Measurements from ENCODE around the gene DNMT3B. TPM values are rescaled to one million over a fixed set of nuclear protein-coding genes. Genes with fewer than 3 reads are reported as not detected.

Gene DNMT3B
- polyA plus RNA-seq, 1 donor (not counting 4 experiments of a cell fraction or from before 2014, with no cell fraction given) = 1.1 TPM

DNA sequence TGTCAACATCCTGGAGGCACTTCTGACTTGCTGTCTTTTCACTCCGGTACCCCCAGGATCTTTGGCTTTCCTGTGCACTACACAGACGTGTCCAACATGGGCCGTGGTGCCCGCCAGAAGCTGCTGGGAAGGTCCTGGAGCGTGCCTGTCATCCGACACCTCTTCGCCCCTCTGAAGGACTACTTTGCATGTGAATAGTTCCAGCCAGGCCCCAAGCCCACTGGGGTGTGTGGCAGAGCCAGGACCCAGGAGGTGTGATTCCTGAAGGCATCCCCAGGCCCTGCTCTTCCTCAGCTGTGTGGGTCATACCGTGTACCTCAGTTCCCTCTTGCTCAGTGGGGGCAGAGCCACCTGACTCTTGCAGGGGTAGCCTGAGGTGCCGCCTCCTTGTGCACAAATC lies 45.5 kb downstream of the DNMT3B start:
- Histone ChIP-seq H2AFZ (ENCODE audit: control insufficient read depth, low read length) (no peak overlapping the region), H3K27me3 (ENCODE audit: control insufficient read depth, extremely low read depth, insufficient read depth, low read length) (no peaks in the 10 kb centered on the region), H3K4me1 (ENCODE audit: control insufficient read depth, extremely low read depth, insufficient read depth, low read length) (peaks cover 22% of the 10 kb centered on the region), H3K4me3 (ENCODE audit: control insufficient read depth in 2 of 3, extremely low read depth in 1 of 3, insufficient read depth in 2 of 3, low read depth in 1 of 3, low read length in 3 of 3) (no peak overlapping the region), H3K9ac (ENCODE audit: control insufficient read depth, extremely low read depth, insufficient read depth, low read length) (no peak overlapping the region), H3K27ac (ENCODE audit: control insufficient read depth, insufficient read depth, low read length) (no peak overlapping the region), H3K79me2 (ENCODE audit: control insufficient read depth, insufficient read depth, low read length) (no peaks in the 10 kb centered on the region), H3K4me2 (ENCODE audit: control insufficient read depth, extremely low read depth, insufficient read depth, low read depth, low read length) (no peak overlapping the region), H3K9me3 (ENCODE audit: control insufficient read depth, low read depth, low read length) (no peaks in the 10 kb centered on the region), H3K36me3 (ENCODE audit: control insufficient read depth in 2 of 2, extremely low read depth in 1 of 2, insufficient read depth in 2 of 2, low read length in 2 of 2) (no peaks in the 10 kb centered on the region), H3K9me1 (ENCODE audit: control insufficient read depth, extremely low read depth, insufficient read depth, low read length) (no peaks in the 10 kb centered on the region), H4K20me1 (ENCODE audit: control insufficient read depth, extremely low read depth, insufficient read depth, low read length) (no peaks in the 10 kb centered on the region)
- DNase-seq (ENCODE audit: low read depth, low spot score) (no peak), FAIRE-seq (no peak)
- no peak for TF ChIP-seq EZH2 (IDR thresholded peaks at IDR 0.05; ENCODE audit: low read length)
- TF ChIP-seq, protein P1, sequence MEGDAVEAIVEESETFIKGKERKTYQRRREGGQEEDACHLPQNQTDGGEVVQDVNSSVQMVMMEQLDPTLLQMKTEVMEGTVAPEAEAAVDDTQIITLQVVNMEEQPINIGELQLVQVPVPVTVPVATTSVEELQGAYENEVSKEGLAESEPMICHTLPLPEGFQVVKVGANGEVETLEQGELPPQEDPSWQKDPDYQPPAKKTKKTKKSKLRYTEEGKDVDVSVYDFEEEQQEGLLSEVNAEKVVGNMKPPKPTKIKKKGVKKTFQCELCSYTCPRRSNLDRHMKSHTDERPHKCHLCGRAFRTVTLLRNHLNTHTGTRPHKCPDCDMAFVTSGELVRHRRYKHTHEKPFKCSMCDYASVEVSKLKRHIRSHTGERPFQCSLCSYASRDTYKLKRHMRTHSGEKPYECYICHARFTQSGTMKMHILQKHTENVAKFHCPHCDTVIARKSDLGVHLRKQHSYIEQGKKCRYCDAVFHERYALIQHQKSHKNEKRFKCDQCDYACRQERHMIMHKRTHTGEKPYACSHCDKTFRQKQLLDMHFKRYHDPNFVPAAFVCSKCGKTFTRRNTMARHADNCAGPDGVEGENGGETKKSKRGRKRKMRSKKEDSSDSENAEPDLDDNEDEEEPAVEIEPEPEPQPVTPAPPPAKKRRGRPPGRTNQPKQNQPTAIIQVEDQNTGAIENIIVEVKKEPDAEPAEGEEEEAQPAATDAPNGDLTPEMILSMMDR (optimal IDR thresholded peaks at IDR 0.05 in 1 of 3, IDR thresholded peaks at IDR 0.05 in 1 of 3, conservative IDR thresholded peaks at IDR 0.05 in 1 of 3; ENCODE audit: extremely low read depth in 1 of 3, insufficient read depth in 2 of 3, low read length in 3 of 3) = no peak
- dilution Hi-C loops (cut with MboI; ENCODE audit: extremely low pct_ligation_motif_present, low sequenced_read_pairs) = no loop called here

DNA sequence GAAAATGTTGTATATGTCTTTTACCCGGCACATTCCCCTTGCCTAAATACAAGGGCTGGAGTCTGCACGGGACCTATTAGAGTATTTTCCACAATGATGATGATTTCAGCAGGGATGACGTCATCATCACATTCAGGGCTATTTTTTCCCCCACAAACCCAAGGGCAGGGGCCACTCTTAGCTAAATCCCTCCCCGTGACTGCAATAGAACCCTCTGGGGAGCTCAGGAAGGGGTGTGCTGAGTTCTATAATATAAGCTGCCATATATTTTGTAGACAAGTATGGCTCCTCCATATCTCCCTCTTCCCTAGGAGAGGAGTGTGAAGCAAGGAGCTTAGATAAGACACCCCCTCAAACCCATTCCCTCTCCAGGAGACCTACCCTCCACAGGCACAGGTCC lies 46.3 kb downstream of the DNMT3B start:
- Histone ChIP-seq H2AFZ (ENCODE audit: control insufficient read depth, low read length) (no peak overlapping the region), H3K79me2 (ENCODE audit: control insufficient read depth, insufficient read depth, low read length) (no peaks in the 10 kb centered on the region), H3K4me3 (ENCODE audit: control insufficient read depth in 2 of 3, extremely low read depth in 1 of 3, insufficient read depth in 2 of 3, low read depth in 1 of 3, low read length in 3 of 3) (no peak overlapping the region), H3K4me1 (ENCODE audit: control insufficient read depth, extremely low read depth, insufficient read depth, low read length) (peaks cover 22% of the 10 kb centered on the region), H3K27ac (ENCODE audit: control insufficient read depth, insufficient read depth, low read length) (no peak overlapping the region), H3K9ac (ENCODE audit: control insufficient read depth, extremely low read depth, insufficient read depth, low read length) (no peak overlapping the region), H4K20me1 (ENCODE audit: control insufficient read depth, extremely low read depth, insufficient read depth, low read length) (no peaks in the 10 kb centered on the region), H3K4me2 (ENCODE audit: control insufficient read depth, extremely low read depth, insufficient read depth, low read depth, low read length) (no peak overlapping the region), H3K9me1 (ENCODE audit: control insufficient read depth, extremely low read depth, insufficient read depth, low read length) (no peaks in the 10 kb centered on the region), H3K27me3 (ENCODE audit: control insufficient read depth, extremely low read depth, insufficient read depth, low read length) (no peaks in the 10 kb centered on the region), H3K9me3 (ENCODE audit: control insufficient read depth, low read depth, low read length) (no peaks in the 10 kb centered on the region), H3K36me3 (ENCODE audit: control insufficient read depth in 2 of 2, extremely low read depth in 1 of 2, insufficient read depth in 2 of 2, low read length in 2 of 2) (no peaks in the 10 kb centered on the region)
- FAIRE-seq (no peak), DNase-seq (ENCODE audit: low read depth, low spot score) (no peak)
- dilution Hi-C loops (cut with MboI; ENCODE audit: extremely low pct_ligation_motif_present, low sequenced_read_pairs) = no loop called here
- TF ChIP-seq, protein P1 (optimal IDR thresholded peaks at IDR 0.05 in 1 of 3, IDR thresholded peaks at IDR 0.05 in 1 of 3, conservative IDR thresholded peaks at IDR 0.05 in 1 of 3; ENCODE audit: extremely low read depth in 1 of 3, insufficient read depth in 2 of 3, low read length in 3 of 3) = no peak
- TF ChIP-seq EZH2 (IDR thresholded peaks at IDR 0.05; ENCODE audit: low read length) = no peak
